ENCODE results near the gene TNS3. TPM values are rescaled to one million over a fixed set of nuclear protein-coding genes. Genes with fewer than 3 reads are reported as not detected.
A peak's percentile ranks its signal among the peaks of the same experiment; 100 is the strongest.

TNS3 gene
- total and polyA plus RNA-seq, 2 of the 13 experiments (the other 11 are each of a cell fraction or from before 2014, with no cell fraction given) = 52.9 to 55.7 TPM

DNA sequence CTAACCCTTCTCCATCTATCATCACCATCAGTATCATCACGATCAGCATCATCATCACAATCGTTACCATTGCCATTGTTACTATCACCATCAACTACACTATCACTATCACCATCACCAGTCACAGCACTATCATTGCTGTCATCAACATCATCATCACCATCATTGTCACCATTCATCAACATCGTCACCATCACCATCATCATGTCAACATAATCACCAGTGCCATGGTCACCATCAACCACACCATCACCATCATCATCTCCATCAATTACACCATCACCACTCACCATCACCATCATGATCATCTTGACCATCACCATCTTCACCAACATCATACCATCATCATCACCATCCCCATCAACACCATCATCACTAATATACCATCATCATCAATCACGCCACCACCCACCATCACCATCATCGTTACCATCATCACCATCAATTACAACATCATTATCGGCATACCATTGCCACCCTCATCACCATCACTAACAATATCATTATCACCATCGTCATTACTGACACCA, 66.5 kb downstream of the TNS3 start:
- H3K79me2 ChIP-seq (ENCODE audit: insufficient read depth, low read length) = peaks cover 92% of the 10 kb centered on the region
- H3K36me3 ChIP-seq (replicated peaks in 1 of 2; ENCODE audit: control insufficient read depth in 1 of 2, insufficient read depth in 2 of 2, low read length in 2 of 2) = peaks cover 16 to 47% of the 10 kb centered on the region in 2 experiments
- peaks cover 79% of the 10 kb centered on the region for H3K4me1 ChIP-seq (ENCODE audit: insufficient read depth, low read length)
- TF ChIP-seq GATAD1 (CRISPR knock-in tag; IDR thresholded peaks at IDR 0.05) (no peak), MTA3 (CRISPR knock-in tag; IDR thresholded peaks at IDR 0.05) (no peak), PHB2 (IDR thresholded peaks at IDR 0.05; ENCODE audit: partially characterized antibody) (peak; percentile 55), ZNF773 (CRISPR knock-in tag; IDR thresholded peaks at IDR 0.05; ENCODE audit: borderline replicate concordance) (no peak), ATF7 (IDR thresholded peaks at IDR 0.05) (peak; percentile 47; the same call in 1 of the 2 replicates), ATF7 (CRISPR knock-in tag; IDR thresholded peaks at IDR 0.05) (no peak), CEBPG (CRISPR knock-in tag; IDR thresholded peaks at IDR 0.05) (no peak), ZNF749 (CRISPR knock-in tag; IDR thresholded peaks at IDR 0.05; ENCODE audit: borderline replicate concordance) (no peak), HDAC1 (CRISPR knock-in tag; IDR thresholded peaks at IDR 0.05) (no peak), ZNF567 (CRISPR knock-in tag; IDR thresholded peaks at IDR 0.05; ENCODE audit: borderline replicate concordance) (no peak), SMAD9 (CRISPR knock-in tag; IDR thresholded peaks at IDR 0.05) (no peak), IKZF1 (IDR thresholded peaks at IDR 0.05) (peak; percentile 81; the same call in 1 of the 2 replicates), CREB1 (IDR thresholded peaks at IDR 0.05) (peak; percentile 93), CREB1 (CRISPR knock-in tag; IDR thresholded peaks at IDR 0.05) (no peak), LCORL (IDR thresholded peaks at IDR 0.05) (peak; percentile 15; the same call in 1 of the 2 replicates), LCORL (CRISPR knock-in tag; IDR thresholded peaks at IDR 0.05) (no peak), ZNF629 (CRISPR knock-in tag; conservative IDR thresholded peaks at IDR 0.05) (no peak), HOXD1 (CRISPR knock-in tag; IDR thresholded peaks at IDR 0.05) (no peak), MAFF (IDR thresholded peaks at IDR 0.05; ENCODE audit: low read depth, low read length) (no peak), NBN (conservative IDR thresholded peaks at IDR 0.05) (peak; percentile 86; the same call in 1 of the 2 replicates), MIER3 (CRISPR knock-in tag; IDR thresholded peaks at IDR 0.05; ENCODE audit: borderline replicate concordance) (no peak), ZNF282 (IDR thresholded peaks at IDR 0.05; ENCODE audit: partially characterized antibody) (peak; percentile 77)
- TF ChIP-seq, protein P1, sequence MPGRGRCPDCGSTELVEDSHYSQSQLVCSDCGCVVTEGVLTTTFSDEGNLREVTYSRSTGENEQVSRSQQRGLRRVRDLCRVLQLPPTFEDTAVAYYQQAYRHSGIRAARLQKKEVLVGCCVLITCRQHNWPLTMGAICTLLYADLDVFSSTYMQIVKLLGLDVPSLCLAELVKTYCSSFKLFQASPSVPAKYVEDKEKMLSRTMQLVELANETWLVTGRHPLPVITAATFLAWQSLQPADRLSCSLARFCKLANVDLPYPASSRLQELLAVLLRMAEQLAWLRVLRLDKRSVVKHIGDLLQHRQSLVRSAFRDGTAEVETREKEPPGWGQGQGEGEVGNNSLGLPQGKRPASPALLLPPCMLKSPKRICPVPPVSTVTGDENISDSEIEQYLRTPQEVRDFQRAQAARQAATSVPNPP (CRISPR knock-in tag; IDR thresholded peaks at IDR 0.05) = no peak
- TF ChIP-seq, protein P2, sequence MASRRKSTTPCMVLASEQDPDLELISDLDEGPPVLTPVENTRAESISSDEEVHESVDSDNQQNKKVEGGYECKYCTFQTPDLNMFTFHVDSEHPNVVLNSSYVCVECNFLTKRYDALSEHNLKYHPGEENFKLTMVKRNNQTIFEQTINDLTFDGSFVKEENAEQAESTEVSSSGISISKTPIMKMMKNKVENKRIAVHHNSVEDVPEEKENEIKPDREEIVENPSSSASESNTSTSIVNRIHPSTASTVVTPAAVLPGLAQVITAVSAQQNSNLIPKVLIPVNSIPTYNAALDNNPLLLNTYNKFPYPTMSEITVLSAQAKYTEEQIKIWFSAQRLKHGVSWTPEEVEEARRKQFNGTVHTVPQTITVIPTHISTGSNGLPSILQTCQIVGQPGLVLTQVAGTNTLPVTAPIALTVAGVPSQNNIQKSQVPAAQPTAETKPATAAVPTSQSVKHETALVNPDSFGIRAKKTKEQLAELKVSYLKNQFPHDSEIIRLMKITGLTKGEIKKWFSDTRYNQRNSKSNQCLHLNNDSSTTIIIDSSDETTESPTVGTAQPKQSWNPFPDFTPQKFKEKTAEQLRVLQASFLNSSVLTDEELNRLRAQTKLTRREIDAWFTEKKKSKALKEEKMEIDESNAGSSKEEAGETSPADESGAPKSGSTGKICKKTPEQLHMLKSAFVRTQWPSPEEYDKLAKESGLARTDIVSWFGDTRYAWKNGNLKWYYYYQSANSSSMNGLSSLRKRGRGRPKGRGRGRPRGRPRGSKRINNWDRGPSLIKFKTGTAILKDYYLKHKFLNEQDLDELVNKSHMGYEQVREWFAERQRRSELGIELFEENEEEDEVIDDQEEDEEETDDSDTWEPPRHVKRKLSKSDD (CRISPR knock-in tag; IDR thresholded peaks at IDR 0.05; ENCODE audit: low read depth) = no peak
- H3K27me3 ChIP-seq (ENCODE audit: control insufficient read depth in 1 of 2, insufficient read depth in 2 of 2, low read length in 2 of 2) = no peaks in the 10 kb centered on the region
- no peak overlapping the region for H3K9ac ChIP-seq (ENCODE audit: insufficient read depth, low read depth, low read length)
- H2AFZ ChIP-seq (ENCODE audit: low read length) = no peak overlapping the region
- no peaks in the 10 kb centered on the region for H3K9me3 ChIP-seq (ENCODE audit: low read length)
- no TSS peak for BruUV-seq (replicated peaks)
- 98% methylated on average over 7 of the region's 7 CpGs for WGBS (ENCODE audit: low lambda C conversion rate)
- ATAC-seq = no peak
- no peak for FAIRE-seq
- in situ Hi-C loops (cut with HindIII; ENCODE audit: extremely low pct_ligation_motif_present, low pct_unique_long_range_greater_than_20kb) (no loop called here), intact Hi-C loops (cut with micrococcal nuclease; ENCODE audit: unreplicated experiment) (no loop called here)
- H3K4me3 ChIP-seq (replicated peaks in 1 of 3; ENCODE audit: insufficient read depth in 1 of 3, low read depth in 2 of 3, low read length in 3 of 3) = no peak overlapping the region
- H3K4me2 ChIP-seq (ENCODE audit: low read depth, low read length) = no peak overlapping the region
- H3K27ac ChIP-seq (ENCODE audit: extremely low read length, insufficient read depth, low read length) = no peak overlapping the region
- H4K20me1 ChIP-seq (ENCODE audit: insufficient read depth, low read length) = peaks cover 57% of the 10 kb centered on the region
- POLR2A ChIA-PET = no interaction called here
- no peak for DNase-seq (ENCODE audit: low spot score)
- CTCF ChIA-PET (ENCODE audit: low intra/inter-chr PET ratio, low total read pairs) = no interaction called here

All from HepG2 (cell line).